HG03108 (cell line): Measurements from ENCODE around the gene SIGLEC6.
"Not testable (repeated sequence)": the region's sequence is repeated elsewhere in the genome, so short reads cannot be mapped to it uniquely, and the experiment has no call there.

ENCODE experiments used
- ATAC-seq: cut with Tn5 transposase; IDR thresholded peaks from one replicate; pipeline ENCODE4 v1.9.1; 2021; ENCODE audit warnings: moderate library complexity; ENCODE audit not compliant: unreplicated experiment

Gene SIGLEC6

GRCh38 chr19:51513968-51514367, 17.5 kb downstream of the SIGLEC6 start:
- no peak for ATAC-seq

GRCh38 chr19:51511353-51511752, 20.1 kb downstream of the SIGLEC6 start:
- ATAC-seq = no peak

GRCh38 chr19:51509823-51510660, 21.4 kb downstream of the SIGLEC6 start:
- ATAC-seq = no peak

GRCh38 chr19:51508059-51508733, 23.3 kb downstream of the SIGLEC6 start:
- ATAC-seq = no peak

GRCh38 chr19:51507640-51508058, 23.8 kb downstream of the SIGLEC6 start:
- ATAC-seq = no peak

- ATAC-seq = no peak
These were observed 24.3 kb downstream of the SIGLEC6 start for GRCh38 chr19:51507192-51507591.

- no peak for ATAC-seq
These were observed 25.6 kb downstream of the SIGLEC6 start for GRCh38 chr19:51505904-51506303.

GRCh38 chr19:51503896-51504295, 27.6 kb downstream of the SIGLEC6 start:
- no peak for ATAC-seq

- no peak for ATAC-seq
These were observed 28.1 kb downstream of the SIGLEC6 start for GRCh38 chr19:51503286-51503817.

GRCh38 chr19:51501594-51502263, 29.7 kb downstream of the SIGLEC6 start, which contains the start of gene SIGLEC12:
Gene SIGLEC12, minus strand, starts transcription at chr19:51501800. Its CDS starts 67 bp downstream, at chr19:51501733.
- ATAC-seq = no peak

- ATAC-seq = not testable (repeated sequence)
These were observed 30.5 kb downstream of the SIGLEC6 start for GRCh38 chr19:51500931-51501330.

- no peak for ATAC-seq
These were observed 33.8 kb downstream of the SIGLEC6 start for GRCh38 chr19:51497666-51498065.

- no peak for ATAC-seq
These were observed 37.7 kb downstream of the SIGLEC6 start for GRCh38 chr19:51493776-51494175.

GRCh38 chr19:51491586-51491985, 39.9 kb downstream of the SIGLEC6 start:
- ATAC-seq = no peak

GRCh38 chr19:51490676-51491075, 40.8 kb downstream of the SIGLEC6 start:
- ATAC-seq = no peak

- no peak for ATAC-seq
These were observed 42.4 kb downstream of the SIGLEC6 start for GRCh38 chr19:51489113-51489512.

- ATAC-seq = no peak
These were observed 43.0 kb downstream of the SIGLEC6 start for GRCh38 chr19:51488491-51488890.

- ATAC-seq = no peak
These were observed 45.4 kb downstream of the SIGLEC6 start for GRCh38 chr19:51485960-51486660.

GRCh38 chr19:51480590-51480989, 50.9 kb downstream of the SIGLEC6 start:
- no peak for ATAC-seq

GRCh38 chr19:51479531-51480331, 51.7 kb downstream of the SIGLEC6 start:
- no peak for ATAC-seq
